GM21360 (cell line): ENCODE data around the gene GCKR.

Experiments used
- ATAC-seq: cut with Tn5 transposase; IDR thresholded peaks from one replicate; pipeline ENCODE4 v1.9.1; 2021; ENCODE audit warnings: mild to moderate bottlenecking, moderate library complexity; ENCODE audit not compliant: unreplicated experiment

GCKR gene

GRCh38 chr2:27571197-27571596 is 74.6 kb downstream of the GCKR start:
- ATAC-seq: no peak

- ATAC-seq: no peak
These were observed 75.0 kb downstream of the GCKR start for GRCh38 chr2:27571681-27572080.

GRCh38 chr2:27572439-27572838 is 75.8 kb downstream of the GCKR start:
- ATAC-seq: no peak

- no peak for ATAC-seq
These were observed 76.4 kb downstream of the GCKR start for GRCh38 chr2:27572998-27573429.
